Measurements from ENCODE around the gene TTC13. TPM values are rescaled to one million over a fixed set of nuclear protein-coding genes. Genes with fewer than 3 reads are reported as not detected.
A peak's percentile ranks its signal among the peaks of the same experiment; 100 is the strongest.

Gene TTC13
- polyA plus RNA-seq (2011; rRNA removed) = 8.1 and 10.6 TPM in 2 replicates
- polyA minus RNA-seq (2011; rRNA and poly(A)+ RNA removed) = 5.8 and 8.6 TPM in 2 replicates

DNA sequence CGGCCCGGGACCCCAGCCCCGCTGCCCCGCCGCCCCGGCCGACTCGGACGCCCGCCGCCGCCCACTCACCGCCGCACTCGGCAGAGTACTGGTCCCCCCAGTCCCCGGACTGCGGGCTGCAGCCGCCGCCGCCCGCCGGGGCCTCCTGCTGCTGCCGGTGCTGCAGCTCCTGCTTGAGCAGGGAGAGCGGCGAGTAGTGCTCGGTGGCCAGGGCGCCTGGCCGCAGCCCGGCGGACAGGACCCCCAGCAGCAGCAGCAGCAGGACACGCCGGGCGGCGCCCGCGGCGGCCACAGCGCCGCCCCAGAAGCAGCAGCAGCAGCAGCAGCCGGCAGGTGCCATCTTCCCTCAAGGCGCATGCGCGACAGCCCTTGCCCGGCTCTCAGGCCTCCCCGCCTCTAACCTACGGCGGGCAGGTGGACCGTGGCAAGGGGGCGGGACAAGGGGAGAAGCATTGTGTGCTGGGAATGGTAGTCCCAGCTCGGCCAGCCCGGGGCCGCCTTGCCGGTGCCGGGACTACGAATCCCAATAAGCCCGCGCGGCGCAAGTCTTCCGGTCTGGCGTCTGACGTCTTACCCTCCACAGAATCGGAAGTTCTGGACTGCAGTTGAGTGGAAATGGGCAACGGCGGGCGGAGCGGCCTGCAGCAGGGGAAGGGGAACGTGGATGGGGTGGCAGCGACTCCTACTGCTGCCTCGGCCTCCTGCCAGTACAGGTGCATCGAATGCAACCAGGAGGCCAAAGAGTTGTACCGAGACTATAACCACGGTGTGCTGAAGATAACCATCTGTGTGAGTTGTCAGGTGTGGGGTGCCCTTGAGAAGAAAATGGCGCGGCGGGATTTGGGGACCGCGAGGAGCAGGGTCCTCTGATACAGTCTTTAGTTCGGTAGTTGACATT, at the start of gene TTC13, which contains the start of gene ARV1:
Gene TTC13 (minus strand): TSS at position 371 of the 898 bp plus-strand sequence. CDS start 31 bp downstream, at position 340.
Gene ARV1 (plus strand): TSS at position 604 of the 898 bp plus-strand sequence. CDS start 12 bp downstream, at position 616.
- CTCF ChIA-PET = interaction anchor here (0.7 to 1.2 kb wide), 3 partner anchors 120 to 337 kb away, joined by 3 read pairs; no protein-coding TSS in a partner anchor
- Histone ChIP-seq H3K9me3 (ENCODE audit: control insufficient read depth, insufficient read depth, low read length) (no peaks in the 10 kb centered on the region), H3K27ac (ENCODE audit: low read depth, low read length) (no peak within 1 kb of the TSS), H3K4me3 (ENCODE audit: low read depth, low read length) (peak within 1 kb of the TSS; percentile 94), H3K27me3 (ENCODE audit: control insufficient read depth, insufficient read depth, low read length) (no peaks in the 10 kb centered on the region)
- peak; percentile 96 for DNase-seq (ENCODE audit: low read depth, low spot score)
- POLR2A ChIA-PET = interaction anchor here (0.7 to 1.0 kb wide), 3 partner anchors 9 to 359 kb away, joined by 3 read pairs; partner anchors contain the start of genes EXOC8 and SPRTN
- 0 out of 2 replicates have a peak, but pooled peaks have one; percentile 25 for TF ChIP-seq CTCF (IDR thresholded peaks at IDR 0.05; ENCODE audit: low read depth, low read length)

GRCh38 chr1:231027971-231028370, 49.3 kb upstream of the TTC13 start:
- H3K4me3 ChIP-seq (ENCODE audit: low read depth, low read length) = no peak overlapping the region
- no peaks in the 10 kb centered on the region for H3K27me3 ChIP-seq (ENCODE audit: control insufficient read depth, insufficient read depth, low read length)
- TF ChIP-seq CTCF (IDR thresholded peaks at IDR 0.05; ENCODE audit: low read depth, low read length) = no peak
- ChIA-PET POLR2A (no interaction called here), CTCF (no interaction called here)
- no peak for DNase-seq (ENCODE audit: low read depth, low spot score)
- no peaks in the 10 kb centered on the region for H3K9me3 ChIP-seq (ENCODE audit: control insufficient read depth, insufficient read depth, low read length)
- no peak overlapping the region for H3K27ac ChIP-seq (ENCODE audit: low read depth, low read length)

- CTCF ChIA-PET = no interaction called here
Observed at GRCh38 chr1:231027136-231027925, 48.7 kb upstream of the TTC13 start.

DNA sequence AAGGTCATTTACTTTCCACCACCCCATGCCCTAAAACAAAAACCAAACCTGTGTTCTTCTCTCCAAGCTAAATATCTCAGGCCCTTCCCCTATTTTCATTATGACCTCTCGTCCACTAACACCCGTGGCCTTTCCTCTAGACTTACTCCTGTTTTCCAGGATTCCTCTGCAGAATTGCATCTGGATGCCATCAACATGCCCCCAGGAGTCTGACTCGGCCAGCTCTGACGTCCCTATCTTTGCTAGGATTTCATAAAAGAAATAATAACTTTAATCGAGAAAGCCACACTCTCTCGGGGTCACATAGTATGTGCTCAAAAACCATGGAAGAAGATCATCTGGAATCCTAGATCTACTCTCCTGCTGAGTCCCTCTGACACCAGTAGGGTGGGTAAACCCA, 47.9 kb upstream of the TTC13 start:
- ChIA-PET POLR2A (no interaction called here), CTCF (no interaction called here)
- H3K4me3 ChIP-seq (ENCODE audit: low read depth, low read length) = no peak overlapping the region
- no peaks in the 10 kb centered on the region for H3K9me3 ChIP-seq (ENCODE audit: control insufficient read depth, insufficient read depth, low read length)
- H3K27ac ChIP-seq (ENCODE audit: low read depth, low read length) = no peak overlapping the region
- DNase-seq (ENCODE audit: low read depth, low spot score) = no peak
- no peaks in the 10 kb centered on the region for H3K27me3 ChIP-seq (ENCODE audit: control insufficient read depth, insufficient read depth, low read length)
- no peak for TF ChIP-seq CTCF (IDR thresholded peaks at IDR 0.05; ENCODE audit: low read depth, low read length)

More at GRCh38 chr1:231027136-231027925, 48.7 kb upstream of the TTC13 start:
- TF ChIP-seq CTCF (IDR thresholded peaks at IDR 0.05; ENCODE audit: low read depth, low read length) = no peak
- DNase-seq (ENCODE audit: low read depth, low spot score) = no peak
- H3K4me3 ChIP-seq (ENCODE audit: low read depth, low read length) = no peak overlapping the region
- H3K27ac ChIP-seq (ENCODE audit: low read depth, low read length) = no peak overlapping the region
- POLR2A ChIA-PET = no interaction called here
- H3K27me3 ChIP-seq (ENCODE audit: control insufficient read depth, insufficient read depth, low read length) = no peaks in the 10 kb centered on the region
- H3K9me3 ChIP-seq (ENCODE audit: control insufficient read depth, insufficient read depth, low read length) = no peaks in the 10 kb centered on the region

Measured in AG04450 (cell line).